ENCODE data around the gene NT5C2.
"Not testable (repeated sequence)": the region's sequence is repeated elsewhere in the genome, so short reads cannot be mapped to it uniquely, and the experiment has no call there.

Gene NT5C2

GRCh38 chr10:103180491-103180890 is 12.6 kb downstream of the NT5C2 start (continued):
- TF ChIP-seq, protein P1, sequence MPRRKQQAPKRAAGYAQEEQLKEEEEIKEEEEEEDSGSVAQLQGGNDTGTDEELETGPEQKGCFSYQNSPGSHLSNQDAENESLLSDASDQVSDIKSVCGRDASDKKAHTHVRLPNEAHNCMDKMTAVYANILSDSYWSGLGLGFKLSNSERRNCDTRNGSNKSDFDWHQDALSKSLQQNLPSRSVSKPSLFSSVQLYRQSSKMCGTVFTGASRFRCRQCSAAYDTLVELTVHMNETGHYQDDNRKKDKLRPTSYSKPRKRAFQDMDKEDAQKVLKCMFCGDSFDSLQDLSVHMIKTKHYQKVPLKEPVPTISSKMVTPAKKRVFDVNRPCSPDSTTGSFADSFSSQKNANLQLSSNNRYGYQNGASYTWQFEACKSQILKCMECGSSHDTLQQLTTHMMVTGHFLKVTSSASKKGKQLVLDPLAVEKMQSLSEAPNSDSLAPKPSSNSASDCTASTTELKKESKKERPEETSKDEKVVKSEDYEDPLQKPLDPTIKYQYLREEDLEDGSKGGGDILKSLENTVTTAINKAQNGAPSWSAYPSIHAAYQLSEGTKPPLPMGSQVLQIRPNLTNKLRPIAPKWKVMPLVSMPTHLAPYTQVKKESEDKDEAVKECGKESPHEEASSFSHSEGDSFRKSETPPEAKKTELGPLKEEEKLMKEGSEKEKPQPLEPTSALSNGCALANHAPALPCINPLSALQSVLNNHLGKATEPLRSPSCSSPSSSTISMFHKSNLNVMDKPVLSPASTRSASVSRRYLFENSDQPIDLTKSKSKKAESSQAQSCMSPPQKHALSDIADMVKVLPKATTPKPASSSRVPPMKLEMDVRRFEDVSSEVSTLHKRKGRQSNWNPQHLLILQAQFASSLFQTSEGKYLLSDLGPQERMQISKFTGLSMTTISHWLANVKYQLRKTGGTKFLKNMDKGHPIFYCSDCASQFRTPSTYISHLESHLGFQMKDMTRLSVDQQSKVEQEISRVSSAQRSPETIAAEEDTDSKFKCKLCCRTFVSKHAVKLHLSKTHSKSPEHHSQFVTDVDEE (CRISPR knock-in tag; IDR thresholded peaks at IDR 0.05), result no peak
- TF ChIP-seq ISL1 (CRISPR knock-in tag; IDR thresholded peaks at IDR 0.05) (no peak), BACH2 (CRISPR knock-in tag; IDR thresholded peaks at IDR 0.05; ENCODE audit: borderline replicate concordance) (no peak)
- TF ChIP-seq, protein P2, sequence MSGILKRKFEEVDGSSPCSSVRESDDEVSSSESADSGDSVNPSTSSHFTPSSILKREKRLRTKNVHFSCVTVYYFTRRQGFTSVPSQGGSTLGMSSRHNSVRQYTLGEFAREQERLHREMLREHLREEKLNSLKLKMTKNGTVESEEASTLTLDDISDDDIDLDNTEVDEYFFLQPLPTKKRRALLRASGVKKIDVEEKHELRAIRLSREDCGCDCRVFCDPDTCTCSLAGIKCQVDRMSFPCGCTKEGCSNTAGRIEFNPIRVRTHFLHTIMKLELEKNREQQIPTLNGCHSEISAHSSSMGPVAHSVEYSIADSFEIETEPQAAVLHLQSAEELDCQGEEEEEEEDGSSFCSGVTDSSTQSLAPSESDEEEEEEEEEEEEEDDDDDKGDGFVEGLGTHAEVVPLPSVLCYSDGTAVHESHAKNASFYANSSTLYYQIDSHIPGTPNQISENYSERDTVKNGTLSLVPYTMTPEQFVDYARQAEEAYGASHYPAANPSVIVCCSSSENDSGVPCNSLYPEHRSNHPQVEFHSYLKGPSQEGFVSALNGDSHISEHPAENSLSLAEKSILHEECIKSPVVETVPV (CRISPR knock-in tag; IDR thresholded peaks at IDR 0.05), result no peak

DNA sequence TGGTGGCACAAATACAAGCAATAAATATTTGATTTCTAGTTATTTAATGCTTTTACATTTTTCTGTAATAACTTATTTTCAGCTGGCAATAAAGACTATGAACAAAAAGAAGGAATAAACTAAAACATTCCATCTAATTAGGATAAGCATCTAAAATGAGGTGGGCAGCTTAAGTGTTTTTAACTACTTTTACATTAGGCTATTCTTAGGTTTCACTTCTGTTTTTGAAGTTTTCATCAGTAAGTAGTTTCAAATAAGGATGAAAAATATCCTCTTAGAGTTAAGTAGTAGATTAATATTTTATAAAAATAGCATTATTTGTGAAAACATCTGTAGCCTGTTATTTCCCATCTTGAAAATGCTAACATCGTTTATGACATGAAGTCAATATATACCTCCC is 15.9 kb downstream of the NT5C2 start:
- no peak for ATAC-seq
- TF ChIP-seq TOX (CRISPR knock-in tag; IDR thresholded peaks at IDR 0.05; ENCODE audit: borderline replicate concordance), result no peak

GRCh38 chr10:103175580-103176285 is 17.3 kb downstream of the NT5C2 start:
- TF ChIP-seq TOX (CRISPR knock-in tag; IDR thresholded peaks at IDR 0.05; ENCODE audit: borderline replicate concordance) (no peak), ZFP3 (CRISPR knock-in tag; IDR thresholded peaks at IDR 0.05) (no peak), PPARA (CRISPR knock-in tag; IDR thresholded peaks at IDR 0.05; ENCODE audit: borderline replicate concordance) (no peak), SNAI2 (CRISPR knock-in tag; IDR thresholded peaks at IDR 0.05) (no peak)
- TF ChIP-seq, protein P1 (CRISPR knock-in tag; IDR thresholded peaks at IDR 0.05), result no peak
- no peak for ATAC-seq

DNA sequence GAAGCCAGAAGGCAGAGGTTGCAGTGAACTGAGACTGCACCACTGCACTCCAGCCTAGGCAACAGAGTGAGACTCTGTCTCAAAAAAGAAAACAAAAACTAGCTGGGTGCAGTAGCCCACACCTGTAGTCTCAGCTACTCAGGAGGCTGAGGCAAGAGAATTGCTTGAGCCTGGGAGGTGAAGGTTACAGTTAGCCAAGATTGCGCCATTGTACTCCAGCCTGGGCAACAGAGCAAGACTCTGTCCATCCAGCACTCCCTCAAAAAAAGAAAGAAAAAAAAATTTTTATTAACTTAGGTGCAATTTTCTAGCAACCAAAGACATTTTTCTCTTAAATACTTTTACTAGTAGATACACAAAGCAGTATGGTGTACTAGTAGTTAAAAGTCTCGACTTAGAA is 18.7 kb downstream of the NT5C2 start:
- not testable (repeated sequence) for ATAC-seq

DNA sequence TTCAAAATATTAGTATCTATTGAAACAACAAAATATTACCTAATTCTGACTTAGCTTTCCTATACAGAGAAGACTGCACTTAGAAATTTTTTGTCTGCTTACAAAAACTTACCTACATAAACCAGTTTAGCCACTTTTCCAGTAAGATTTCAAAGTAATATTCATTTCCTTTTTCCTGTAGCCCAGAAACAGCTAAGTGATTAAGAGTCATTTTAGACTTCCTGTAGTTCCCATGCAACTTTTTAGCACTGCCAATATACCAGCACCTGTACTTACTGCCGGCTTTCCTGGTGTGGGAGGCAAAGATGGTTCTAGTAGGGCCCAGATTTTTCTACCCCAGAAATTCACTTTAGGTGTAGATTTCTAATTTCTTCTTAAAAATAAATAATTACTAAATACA is 21.8 kb downstream of the NT5C2 start:
- TF ChIP-seq RARB (CRISPR knock-in tag; IDR thresholded peaks at IDR 0.05) (no peak), ZNF70 (CRISPR knock-in tag; IDR thresholded peaks at IDR 0.05) (no peak), POU6F1 (CRISPR knock-in tag; IDR thresholded peaks at IDR 0.05; ENCODE audit: borderline replicate concordance, low read depth) (no peak), ZNF8 (CRISPR knock-in tag; IDR thresholded peaks at IDR 0.05) (no peak), PPARA (CRISPR knock-in tag; IDR thresholded peaks at IDR 0.05; ENCODE audit: borderline replicate concordance) (no peak), ZC3H10 (CRISPR knock-in tag; IDR thresholded peaks at IDR 0.05) (no peak), ISL1 (CRISPR knock-in tag; IDR thresholded peaks at IDR 0.05) (no peak), ZNF565 (CRISPR knock-in tag; conservative IDR thresholded peaks at IDR 0.05; ENCODE audit: low read depth) (no peak), ESRRG (CRISPR knock-in tag; IDR thresholded peaks at IDR 0.05) (no peak), BACH2 (CRISPR knock-in tag; IDR thresholded peaks at IDR 0.05; ENCODE audit: borderline replicate concordance) (no peak), ARNTL (CRISPR knock-in tag; IDR thresholded peaks at IDR 0.05; ENCODE audit: borderline replicate concordance, low read depth) (no peak)
- TF ChIP-seq, protein P3, sequence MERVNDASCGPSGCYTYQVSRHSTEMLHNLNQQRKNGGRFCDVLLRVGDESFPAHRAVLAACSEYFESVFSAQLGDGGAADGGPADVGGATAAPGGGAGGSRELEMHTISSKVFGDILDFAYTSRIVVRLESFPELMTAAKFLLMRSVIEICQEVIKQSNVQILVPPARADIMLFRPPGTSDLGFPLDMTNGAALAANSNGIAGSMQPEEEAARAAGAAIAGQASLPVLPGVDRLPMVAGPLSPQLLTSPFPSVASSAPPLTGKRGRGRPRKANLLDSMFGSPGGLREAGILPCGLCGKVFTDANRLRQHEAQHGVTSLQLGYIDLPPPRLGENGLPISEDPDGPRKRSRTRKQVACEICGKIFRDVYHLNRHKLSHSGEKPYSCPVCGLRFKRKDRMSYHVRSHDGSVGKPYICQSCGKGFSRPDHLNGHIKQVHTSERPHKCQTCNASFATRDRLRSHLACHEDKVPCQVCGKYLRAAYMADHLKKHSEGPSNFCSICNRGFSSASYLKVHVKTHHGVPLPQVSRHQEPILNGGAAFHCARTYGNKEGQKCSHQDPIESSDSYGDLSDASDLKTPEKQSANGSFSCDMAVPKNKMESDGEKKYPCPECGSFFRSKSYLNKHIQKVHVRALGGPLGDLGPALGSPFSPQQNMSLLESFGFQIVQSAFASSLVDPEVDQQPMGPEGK (CRISPR knock-in tag; IDR thresholded peaks at IDR 0.05; ENCODE audit: borderline replicate concordance), result no peak
- TF ChIP-seq, protein P2 (CRISPR knock-in tag; IDR thresholded peaks at IDR 0.05), result no peak
- no peak for ATAC-seq
